NCI-H146 treated with DMSO at 0.1 percent for 48 hours (cell line): ENCODE results near the gene CEP57L1.
A peak's percentile ranks its signal among the peaks of the same experiment; 100 is the strongest.
"Not testable (repeated sequence)": the region's sequence is repeated elsewhere in the genome, so short reads cannot be mapped to it uniquely, and the experiment has no call there.

Source experiments
- DNase-seq: peaks from one replicate; lab custom pipeline; 2025; ENCODE audit not compliant: unreplicated experiment; lab: John Stamatoyannopoulos, UW

CEP57L1 gene

DNA sequence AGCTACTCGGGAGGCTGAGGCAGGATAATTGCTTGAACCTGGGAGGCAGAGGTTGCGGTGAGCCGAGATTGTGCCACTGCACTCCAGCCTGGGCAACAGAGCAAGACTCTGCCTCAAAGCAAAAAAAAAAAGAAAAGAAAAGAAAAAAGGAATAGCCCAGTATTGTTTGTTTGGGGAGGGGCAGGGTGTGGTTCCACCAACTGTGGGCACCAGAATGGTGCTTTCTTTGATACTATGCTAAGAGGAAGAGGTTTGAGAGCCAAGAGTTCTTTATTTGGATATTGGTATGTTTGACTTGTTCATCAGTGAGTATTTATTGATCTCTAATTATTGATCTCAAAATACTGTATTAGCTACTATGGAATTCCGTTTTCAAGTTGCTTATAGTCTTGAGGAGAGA is 72.3 kb downstream of the CEP57L1 start:
- DNase-seq, result no peak

DNA sequence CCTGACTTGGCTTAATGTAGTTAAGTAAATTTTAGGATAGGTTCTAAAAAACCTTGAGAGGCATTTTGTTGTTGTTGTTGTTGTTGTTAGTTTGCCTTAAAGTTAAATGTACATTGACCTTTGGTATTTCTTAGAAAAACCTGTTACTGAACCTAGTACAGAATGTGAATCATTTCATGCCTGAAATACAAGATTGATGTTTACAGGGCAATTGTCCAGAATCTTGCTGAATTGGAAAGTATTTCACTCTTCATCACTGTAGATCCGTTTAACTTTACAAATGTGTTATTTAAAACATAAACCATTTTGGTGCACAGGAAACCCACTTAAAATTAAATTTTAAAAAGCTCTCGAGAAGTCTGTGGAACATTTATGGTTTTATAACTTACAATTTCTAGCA is 75.0 kb downstream of the CEP57L1 start:
- no peak for DNase-seq

- DNase-seq, result no peak
Measured at GRCh38 chr6:109172101-109172746, 76.9 kb downstream of the CEP57L1 start.

DNA sequence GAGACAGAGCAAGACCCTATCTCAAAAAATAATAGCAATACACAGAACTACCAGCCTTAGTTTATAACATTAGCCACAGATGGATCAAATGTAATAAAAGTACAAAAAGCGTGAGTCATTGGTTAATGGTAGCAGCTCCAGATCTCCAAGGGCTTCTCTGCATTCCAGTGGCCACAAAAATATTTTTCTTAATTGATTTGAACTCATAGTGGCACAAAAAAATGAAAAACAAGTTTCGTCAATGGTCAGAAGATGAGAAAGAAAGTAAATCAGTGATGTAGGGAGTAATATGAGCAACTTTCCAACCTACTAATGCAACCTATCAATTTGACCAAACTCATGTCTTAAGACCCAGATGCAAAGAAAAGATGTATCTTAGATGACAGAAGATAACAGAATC is 79.6 kb downstream of the CEP57L1 start:
- no peak for DNase-seq

GRCh38 chr6:109178921-109179320 is 83.6 kb downstream of the CEP57L1 start:
- DNase-seq, result no peak

DNA sequence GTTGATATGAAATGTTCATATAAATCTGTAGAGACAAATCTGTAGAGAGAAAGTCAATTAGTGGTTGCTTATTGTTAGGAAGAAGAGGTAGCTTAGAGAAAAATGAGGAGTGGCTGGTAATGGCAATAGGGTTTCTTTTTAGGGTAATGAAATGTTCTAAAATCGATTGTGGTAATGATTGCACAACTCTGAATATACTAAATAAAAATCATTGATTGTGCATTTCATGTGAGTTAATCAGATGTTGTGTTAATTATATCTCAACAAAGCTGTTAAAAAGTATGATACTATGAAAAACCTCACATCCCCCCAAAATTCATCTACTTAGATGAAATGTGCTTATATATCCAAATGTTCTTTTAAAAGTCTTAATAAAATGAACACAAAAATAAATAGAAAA is 84.2 kb downstream of the CEP57L1 start:
- no peak for DNase-seq

DNA sequence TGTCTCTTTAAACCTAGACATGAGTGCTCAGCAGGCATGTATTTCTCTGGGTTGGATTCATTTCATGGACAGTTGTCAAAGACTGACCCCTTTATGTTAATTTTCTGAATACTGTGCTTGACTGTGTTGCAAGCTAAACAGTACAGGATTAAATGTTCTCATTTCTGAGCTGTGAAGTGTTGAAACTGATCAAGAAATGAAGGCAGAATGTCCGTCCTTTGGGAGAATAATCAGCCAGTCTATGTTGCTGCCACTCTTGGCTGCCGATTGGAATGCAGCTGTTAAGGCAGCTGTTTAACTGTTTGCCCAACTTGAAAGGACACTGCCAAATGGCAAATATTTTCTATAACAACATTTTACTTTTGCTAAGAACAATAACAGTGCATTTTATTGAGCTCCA is 87.3 kb downstream of the CEP57L1 start:
- no peak for DNase-seq

GRCh38 chr6:109183109-109183650 is 87.9 kb downstream of the CEP57L1 start:
- no peak for DNase-seq

GRCh38 chr6:109184638-109185037 is 89.3 kb downstream of the CEP57L1 start:
- no peak for DNase-seq

- DNase-seq, result no peak
Measured at GRCh38 chr6:109186012-109186411, 90.7 kb downstream of the CEP57L1 start.

- DNase-seq, result peak; percentile 6
Measured at GRCh38 chr6:109187399-109188114, 92.2 kb downstream of the CEP57L1 start.

GRCh38 chr6:109188115-109188411 is 92.8 kb downstream of the CEP57L1 start:
- DNase-seq, result no peak

DNA sequence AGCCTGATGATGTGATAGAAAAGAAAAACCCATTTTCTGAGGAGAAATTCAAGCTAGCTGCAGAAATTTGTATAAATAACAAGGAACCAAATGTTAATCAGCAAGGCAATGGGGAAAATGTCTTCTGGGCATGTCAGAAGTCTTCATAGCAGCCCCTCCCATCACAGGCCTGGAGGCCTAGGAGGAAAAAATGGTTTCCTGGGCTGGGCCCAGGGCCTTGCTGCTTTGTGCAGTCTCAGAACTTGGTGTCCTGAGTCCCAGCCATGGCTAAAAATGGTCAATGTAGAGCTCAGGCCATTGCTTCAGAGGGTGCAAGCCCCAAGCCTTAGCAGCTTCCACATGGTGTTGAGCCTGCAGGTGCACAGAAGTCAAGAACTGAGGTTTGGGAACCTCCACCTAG is 96.1 kb downstream of the CEP57L1 start:
- not testable (repeated sequence) for DNase-seq

- DNase-seq, result no peak
Measured at GRCh38 chr6:109192865-109193264, 97.6 kb downstream of the CEP57L1 start.

- DNase-seq, result no peak
Measured at GRCh38 chr6:109194880-109195279, 99.6 kb downstream of the CEP57L1 start.

GRCh38 chr6:109197061-109197460 is 101.8 kb downstream of the CEP57L1 start:
- DNase-seq, result no peak

DNA sequence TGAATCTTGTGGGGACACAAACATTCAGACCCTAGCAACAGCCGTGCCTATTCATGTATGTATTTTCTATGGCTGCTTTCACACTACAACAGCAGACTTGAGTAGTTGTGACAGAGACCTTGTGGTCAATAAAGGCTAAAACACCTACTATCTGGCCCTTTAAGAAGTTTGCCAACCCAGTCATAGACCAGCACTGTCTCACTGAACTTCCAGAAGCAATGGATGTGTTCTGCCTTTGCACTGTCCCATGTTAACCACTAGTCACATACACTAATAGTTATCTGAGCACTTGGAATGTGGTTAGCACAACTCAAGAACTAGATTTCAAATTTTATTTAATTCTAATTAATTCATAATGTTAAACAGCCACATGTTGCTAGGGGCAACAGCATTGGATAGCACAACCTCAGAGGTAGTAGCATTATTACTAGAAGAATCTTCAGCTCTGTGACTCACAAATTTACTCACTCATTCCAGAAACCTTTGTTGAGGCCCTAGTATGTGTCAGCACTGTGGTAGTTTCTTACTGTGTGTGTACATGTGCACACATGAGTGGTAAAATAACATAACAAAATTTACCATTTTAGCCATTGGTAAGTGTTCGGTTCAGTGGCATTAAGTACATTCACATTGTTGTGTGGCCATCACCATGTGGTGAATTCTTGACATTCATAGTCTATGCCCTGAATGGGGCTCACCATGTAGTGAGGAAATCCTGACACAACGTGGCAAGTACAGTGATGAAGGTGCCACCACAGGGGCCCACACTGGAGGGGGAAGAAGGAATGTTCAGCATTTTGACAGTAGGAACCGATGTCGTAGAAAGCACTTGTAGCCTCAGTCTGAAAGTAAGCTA is 107.3 kb downstream of the CEP57L1 start:
- no peak for DNase-seq

- no peak for DNase-seq
Measured at GRCh38 chr6:109204511-109204910, 109.2 kb downstream of the CEP57L1 start.

- no peak for DNase-seq
Measured at GRCh38 chr6:109212683-109213082, 117.4 kb downstream of the CEP57L1 start.
